Epithelial cell of proximal tubule (primary cell): ENCODE results near the gene KRTAP5-6. TPM values are rescaled to one million over a fixed set of nuclear protein-coding genes. Genes with fewer than 3 reads are reported as not detected.

ENCODE experiments used
- DNase-seq: peaks from one replicate; pipeline ENCODE4 v3.0.0-alpha.2; 2011; ENCODE audit warnings: low read depth
- H3K4me3 ChIP-seq: 2 replicates; pipeline ENCODE4 v1.5.1; 2011; ENCODE audit warnings: low read depth, mild to moderate bottlenecking, low read length
- CTCF ChIP-seq: conservative IDR thresholded peaks from 2 replicates; pipeline ENCODE4 v1.5.1; 2012; ENCODE audit warnings: low read depth, mild to moderate bottlenecking, low read length
- total RNA-seq: library from RNA; depleted of rRNA; stranded (reverse); fragments of >200 nt; gene quantifications from 2 replicates; pipeline ENCODE4 v1.2.3, GENCODE V29; 2015

Gene KRTAP5-6
- total RNA-seq, 1 donor from 2014 or later, result not detected

GRCh38 chr11:1730059-1730629 lies 33.1 kb downstream of the KRTAP5-6 start:
- no peak for DNase-seq
- H3K4me3 ChIP-seq, result no peak overlapping the region
- TF ChIP-seq CTCF, result no peak

GRCh38 chr11:1731451-1732059 lies 34.6 kb downstream of the KRTAP5-6 start:
- H3K4me3 ChIP-seq, result no peak overlapping the region
- no peak for TF ChIP-seq CTCF
- DNase-seq, result no peak

- no peak for TF ChIP-seq CTCF
- no peak overlapping the region for H3K4me3 ChIP-seq
- DNase-seq, result no peak
Measured at GRCh38 chr11:1732418-1733008, 35.5 kb downstream of the KRTAP5-6 start.

- DNase-seq, result no peak
- TF ChIP-seq CTCF, result no peak
Measured at GRCh38 chr11:1733009-1733715, 36.2 kb downstream of the KRTAP5-6 start.

GRCh38 chr11:1733716-1734640 lies 37.0 kb downstream of the KRTAP5-6 start:
- no peak for DNase-seq
- no peak for TF ChIP-seq CTCF
- no peak overlapping the region for H3K4me3 ChIP-seq

More at GRCh38 chr11:1733009-1733715, 36.2 kb downstream of the KRTAP5-6 start:
- H3K4me3 ChIP-seq, result no peak overlapping the region

GRCh38 chr11:1734641-1735081 lies 37.7 kb downstream of the KRTAP5-6 start:
- no peak overlapping the region for H3K4me3 ChIP-seq
- TF ChIP-seq CTCF, result no peak
- DNase-seq, result no peak
